ENCODE results near the gene CELSR3. TPM values are rescaled to one million over a fixed set of nuclear protein-coding genes. Genes with fewer than 3 reads are reported as not detected.

Gene CELSR3
- total RNA-seq, 2 donors from 2014 or later, result 20.7 to 30.1 TPM

- Histone ChIP-seq H3K4me1 (ENCODE audit: control insufficient read depth, insufficient read depth, low read length) (peaks cover 9% of the 10 kb centered on the region), H3K9ac (ENCODE audit: extremely low read depth, low read length, poor library complexity, severe bottlenecking) (no peak overlapping the region), H3K9me3 (ENCODE audit: control insufficient read depth, low read length) (no peaks in the 10 kb centered on the region), H3K36me3 (ENCODE audit: control insufficient read depth, insufficient read depth, low read length) (peaks cover 64% of the 10 kb centered on the region), H3K27me3 (ENCODE audit: control insufficient read depth, insufficient read depth, low read length, poor library complexity, severe bottlenecking) (no peaks in the 10 kb centered on the region), H3K27ac (ENCODE audit: low read depth, low read length) (no peak overlapping the region), H3K4me3 (ENCODE audit: low read length) (peak overlapping the region; percentile 94)
- DNase-seq, result no peak
- Mint-ChIP-seq H3K9me3 (no peaks in the 10 kb centered on the region), H3K27me3 (ENCODE audit: insufficient read depth) (no peaks in the 10 kb centered on the region), H3K4me3 (peak overlapping the region; percentile 70), H3K4me1 (peaks cover 13% of the 10 kb centered on the region), H3K27ac (peak overlapping the region; percentile 67), H3K36me3 (ENCODE audit: low read depth) (peaks cover 52% of the 10 kb centered on the region)
- 88 to 89% methylated on average over 4 to 7 of the region's 7 CpGs for WGBS, 2 experiments (ENCODE audit: insufficient coverage in 1 of 2, insufficient read length in 1 of 2)
- TF ChIP-seq, protein P1, sequence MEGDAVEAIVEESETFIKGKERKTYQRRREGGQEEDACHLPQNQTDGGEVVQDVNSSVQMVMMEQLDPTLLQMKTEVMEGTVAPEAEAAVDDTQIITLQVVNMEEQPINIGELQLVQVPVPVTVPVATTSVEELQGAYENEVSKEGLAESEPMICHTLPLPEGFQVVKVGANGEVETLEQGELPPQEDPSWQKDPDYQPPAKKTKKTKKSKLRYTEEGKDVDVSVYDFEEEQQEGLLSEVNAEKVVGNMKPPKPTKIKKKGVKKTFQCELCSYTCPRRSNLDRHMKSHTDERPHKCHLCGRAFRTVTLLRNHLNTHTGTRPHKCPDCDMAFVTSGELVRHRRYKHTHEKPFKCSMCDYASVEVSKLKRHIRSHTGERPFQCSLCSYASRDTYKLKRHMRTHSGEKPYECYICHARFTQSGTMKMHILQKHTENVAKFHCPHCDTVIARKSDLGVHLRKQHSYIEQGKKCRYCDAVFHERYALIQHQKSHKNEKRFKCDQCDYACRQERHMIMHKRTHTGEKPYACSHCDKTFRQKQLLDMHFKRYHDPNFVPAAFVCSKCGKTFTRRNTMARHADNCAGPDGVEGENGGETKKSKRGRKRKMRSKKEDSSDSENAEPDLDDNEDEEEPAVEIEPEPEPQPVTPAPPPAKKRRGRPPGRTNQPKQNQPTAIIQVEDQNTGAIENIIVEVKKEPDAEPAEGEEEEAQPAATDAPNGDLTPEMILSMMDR (conservative IDR thresholded peaks at IDR 0.05), result no peak
Observed at GRCh38 chr3:48684480-48685143, 21.9 kb upstream of the CELSR3 start.

DNA sequence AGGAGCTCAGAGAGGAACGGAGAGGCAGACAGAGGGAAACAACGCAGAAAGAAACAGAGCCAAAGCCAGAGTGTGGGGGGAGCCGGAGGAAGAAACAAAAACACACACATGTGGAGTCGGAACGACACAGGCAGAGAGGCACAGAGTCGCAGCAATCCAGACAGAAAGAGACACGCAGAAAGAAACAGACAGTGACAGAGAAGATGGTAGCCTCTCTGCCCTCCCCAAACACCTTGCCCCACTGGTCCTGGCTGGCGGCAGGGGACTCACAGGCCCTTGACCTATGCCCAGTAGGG, 21.3 kb upstream of the CELSR3 start:
- peak overlapping the region; percentile 94 for H3K4me3 ChIP-seq (ENCODE audit: low read length)
- H3K27ac Mint-ChIP-seq, result peak overlapping the region; percentile 7

GRCh38 chr3:48682786-48683185, 20.1 kb upstream of the CELSR3 start:
- H3K9ac ChIP-seq (ENCODE audit: extremely low read depth, low read length, poor library complexity, severe bottlenecking), result no peak overlapping the region
- H3K27ac ChIP-seq (ENCODE audit: low read depth, low read length), result no peak overlapping the region
- peaks cover 9% of the 10 kb centered on the region for H3K4me1 ChIP-seq (ENCODE audit: control insufficient read depth, insufficient read depth, low read length)
- H3K9me3 Mint-ChIP-seq, result no peaks in the 10 kb centered on the region
- no peak overlapping the region for H3K27ac Mint-ChIP-seq
- H3K36me3 ChIP-seq (ENCODE audit: control insufficient read depth, insufficient read depth, low read length), result peaks cover 63% of the 10 kb centered on the region
- no peak overlapping the region for H3K4me3 ChIP-seq (ENCODE audit: low read length)
- H3K27me3 ChIP-seq (ENCODE audit: control insufficient read depth, insufficient read depth, low read length, poor library complexity, severe bottlenecking), result no peaks in the 10 kb centered on the region
- H3K4me3 Mint-ChIP-seq, result no peak overlapping the region
- peaks cover 13% of the 10 kb centered on the region for H3K4me1 Mint-ChIP-seq
- no peak for DNase-seq
- H3K36me3 Mint-ChIP-seq (ENCODE audit: low read depth), result peaks cover 52% of the 10 kb centered on the region
- TF ChIP-seq, protein P1 (conservative IDR thresholded peaks at IDR 0.05), result no peak
- H3K27me3 Mint-ChIP-seq (ENCODE audit: insufficient read depth), result no peaks in the 10 kb centered on the region
- no peaks in the 10 kb centered on the region for H3K9me3 ChIP-seq (ENCODE audit: control insufficient read depth, low read length)
- WGBS, 2 experiments (ENCODE audit: insufficient coverage in 1 of 2, insufficient read length in 1 of 2), result 94 to 95% methylated on average over 4 to 9 of the region's 9 CpGs

More for the DNA sequence above, 21.3 kb upstream of the CELSR3 start:
- 93 to 99% methylated on average over 8 of the region's 8 CpGs for WGBS, 2 experiments (ENCODE audit: insufficient coverage in 1 of 2, insufficient read length in 1 of 2)
- Mint-ChIP-seq H3K36me3 (ENCODE audit: low read depth) (peaks cover 52% of the 10 kb centered on the region), H3K4me1 (peaks cover 13% of the 10 kb centered on the region), H3K4me3 (peak overlapping the region; percentile 70), H3K27me3 (ENCODE audit: insufficient read depth) (no peaks in the 10 kb centered on the region), H3K9me3 (no peaks in the 10 kb centered on the region)
- peaks cover 64% of the 10 kb centered on the region for H3K36me3 ChIP-seq (ENCODE audit: control insufficient read depth, insufficient read depth, low read length)
- TF ChIP-seq, protein P1 (conservative IDR thresholded peaks at IDR 0.05), result no peak
- H3K4me1 ChIP-seq (ENCODE audit: control insufficient read depth, insufficient read depth, low read length), result peaks cover 9% of the 10 kb centered on the region
- H3K9ac ChIP-seq (ENCODE audit: extremely low read depth, low read length, poor library complexity, severe bottlenecking), result no peak overlapping the region
- no peaks in the 10 kb centered on the region for H3K9me3 ChIP-seq (ENCODE audit: control insufficient read depth, low read length)
- no peak for DNase-seq
- H3K27ac ChIP-seq (ENCODE audit: low read depth, low read length), result no peak overlapping the region
- H3K27me3 ChIP-seq (ENCODE audit: control insufficient read depth, insufficient read depth, low read length, poor library complexity, severe bottlenecking), result no peaks in the 10 kb centered on the region
